Right lobe of liver (tissue), 4 donors: ENCODE results near the gene ROBO2.

Source experiments
- POLR2A ChIP-seq: fragments of 450-650 bp; IDR thresholded peaks from one replicate; pipeline ENCODE4 v1.6.1; 2017; ENCODE audit warnings: antibody characterized with exemption, mild to moderate bottlenecking
- TF ChIP-seq, protein P1 (sequence below), 4 donors: fragments of 200-600 bp in 3 of 4; fragments of 450-650 bp in 1 of 4; IDR thresholded peaks; one replicate each; pipeline versions ENCODE4 v1.5.1 to v1.8.0; 2016 to 2022; ENCODE audit warnings: antibody characterized with exemption in 4 of 4, mild to moderate bottlenecking in 2 of 4
- donor health status: DM: no; HTN: no; CAD: no.
- donor health status: DM: no; HTN: no; CAD: no.
- donor health status: DM: no; HTN: yes; CAD: no.

DNA sequence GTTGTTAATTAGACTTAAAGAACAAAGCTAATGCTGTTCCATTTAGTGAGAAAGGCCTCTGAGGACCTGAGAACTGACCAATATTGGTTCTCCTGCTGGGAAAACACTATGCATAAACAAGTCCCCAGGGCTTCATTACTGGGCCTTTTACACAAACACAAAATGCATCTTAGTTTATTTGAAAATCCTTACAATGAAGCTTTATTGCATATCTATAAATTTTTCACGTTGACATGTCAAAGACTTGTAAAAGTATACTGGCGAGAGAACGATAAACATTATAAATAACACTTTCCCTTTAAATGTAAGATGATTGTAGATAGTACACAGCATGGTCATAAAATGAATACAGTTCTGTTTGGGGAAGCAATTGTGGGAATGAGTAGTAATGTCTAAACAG, 151.7 kb downstream of the ROBO2 start:
- TF ChIP-seq, protein P1, sequence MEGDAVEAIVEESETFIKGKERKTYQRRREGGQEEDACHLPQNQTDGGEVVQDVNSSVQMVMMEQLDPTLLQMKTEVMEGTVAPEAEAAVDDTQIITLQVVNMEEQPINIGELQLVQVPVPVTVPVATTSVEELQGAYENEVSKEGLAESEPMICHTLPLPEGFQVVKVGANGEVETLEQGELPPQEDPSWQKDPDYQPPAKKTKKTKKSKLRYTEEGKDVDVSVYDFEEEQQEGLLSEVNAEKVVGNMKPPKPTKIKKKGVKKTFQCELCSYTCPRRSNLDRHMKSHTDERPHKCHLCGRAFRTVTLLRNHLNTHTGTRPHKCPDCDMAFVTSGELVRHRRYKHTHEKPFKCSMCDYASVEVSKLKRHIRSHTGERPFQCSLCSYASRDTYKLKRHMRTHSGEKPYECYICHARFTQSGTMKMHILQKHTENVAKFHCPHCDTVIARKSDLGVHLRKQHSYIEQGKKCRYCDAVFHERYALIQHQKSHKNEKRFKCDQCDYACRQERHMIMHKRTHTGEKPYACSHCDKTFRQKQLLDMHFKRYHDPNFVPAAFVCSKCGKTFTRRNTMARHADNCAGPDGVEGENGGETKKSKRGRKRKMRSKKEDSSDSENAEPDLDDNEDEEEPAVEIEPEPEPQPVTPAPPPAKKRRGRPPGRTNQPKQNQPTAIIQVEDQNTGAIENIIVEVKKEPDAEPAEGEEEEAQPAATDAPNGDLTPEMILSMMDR (IDR thresholded peaks at IDR 0.05): no peak
- TF ChIP-seq POLR2A: no peak
